ENCODE results near the gene ITGAE.

- no peak for TF ChIP-seq CTCF (IDR thresholded peaks at IDR 0.05)
- no peak for TF ChIP-seq REST (IDR thresholded peaks at IDR 0.05; ENCODE audit: insufficient read depth in 1 of 2, low read depth in 2 of 2, low read length in 1 of 2)
Observed at GRCh38 chr17:3681057-3681456, 119.9 kb downstream of the ITGAE start.

Measured in Panc1 (cell line).